Prostate gland (tissue), 2 donors: Measurements from ENCODE around the gene CHCHD4.
"Not testable (repeated sequence)": the region's sequence is repeated elsewhere in the genome, so short reads cannot be mapped to it uniquely, and the experiment has no call there.

Experiments
- POLR2A ChIP-seq: fragments of 450-650 bp; IDR thresholded peaks from one replicate; pipeline ENCODE4 v1.6.1; 2016; ENCODE audit warnings: antibody characterized with exemption, mild to moderate bottlenecking
- POLR2AphosphoS5 ChIP-seq: sonication (generic); formaldehyde crosslinking; IDR thresholded peaks from one replicate; pipeline ENCODE4 v1.6.1; 2017; ENCODE audit warnings: antibody characterized with exemption
- TF ChIP-seq, protein P1 (sequence below), 4 experiments: fragments of 200-600 bp in 2 of 4; fragments of 450-650 bp in 2 of 4; sonication (generic) in 2 of 4; IDR thresholded peaks; 1 replicate in 3 of 4; 2 replicates in 1 of 4; pipeline ENCODE4 v1.5.1; 2016 to 2019; ENCODE audit warnings: antibody characterized with exemption in 4 of 4, mild to moderate bottlenecking in 2 of 4, moderate library complexity in 2 of 4

DNA sequence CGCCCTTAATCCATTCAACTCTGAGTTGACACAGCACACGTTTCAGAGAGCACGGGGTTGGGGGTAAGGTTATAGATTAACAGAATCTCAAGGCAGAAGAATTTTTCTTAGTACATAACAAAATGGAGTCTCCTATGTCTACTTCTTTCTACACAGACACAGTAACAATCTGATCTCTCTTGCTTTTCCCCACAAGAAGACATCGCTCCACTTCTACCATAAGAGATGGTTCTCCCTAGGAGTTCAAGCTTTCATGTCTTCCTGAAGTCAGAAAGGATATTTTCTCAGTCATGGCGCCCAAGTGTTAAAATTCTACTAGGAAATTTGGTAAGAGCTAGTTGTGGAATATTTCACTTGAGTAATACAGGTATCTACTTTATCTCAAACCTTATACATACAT is 32.7 kb downstream of the CHCHD4 start:
- TF ChIP-seq, protein P1, sequence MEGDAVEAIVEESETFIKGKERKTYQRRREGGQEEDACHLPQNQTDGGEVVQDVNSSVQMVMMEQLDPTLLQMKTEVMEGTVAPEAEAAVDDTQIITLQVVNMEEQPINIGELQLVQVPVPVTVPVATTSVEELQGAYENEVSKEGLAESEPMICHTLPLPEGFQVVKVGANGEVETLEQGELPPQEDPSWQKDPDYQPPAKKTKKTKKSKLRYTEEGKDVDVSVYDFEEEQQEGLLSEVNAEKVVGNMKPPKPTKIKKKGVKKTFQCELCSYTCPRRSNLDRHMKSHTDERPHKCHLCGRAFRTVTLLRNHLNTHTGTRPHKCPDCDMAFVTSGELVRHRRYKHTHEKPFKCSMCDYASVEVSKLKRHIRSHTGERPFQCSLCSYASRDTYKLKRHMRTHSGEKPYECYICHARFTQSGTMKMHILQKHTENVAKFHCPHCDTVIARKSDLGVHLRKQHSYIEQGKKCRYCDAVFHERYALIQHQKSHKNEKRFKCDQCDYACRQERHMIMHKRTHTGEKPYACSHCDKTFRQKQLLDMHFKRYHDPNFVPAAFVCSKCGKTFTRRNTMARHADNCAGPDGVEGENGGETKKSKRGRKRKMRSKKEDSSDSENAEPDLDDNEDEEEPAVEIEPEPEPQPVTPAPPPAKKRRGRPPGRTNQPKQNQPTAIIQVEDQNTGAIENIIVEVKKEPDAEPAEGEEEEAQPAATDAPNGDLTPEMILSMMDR (IDR thresholded peaks at IDR 0.05): not testable (repeated sequence)
- not testable (repeated sequence) for TF ChIP-seq POLR2A, POLR2AphosphoS5
